Smooth muscle cell (in vitro differentiated cells): ENCODE results near the gene WWP2. TPM values are rescaled to one million over a fixed set of nuclear protein-coding genes. Genes with fewer than 3 reads are reported as not detected.
"Not testable (repeated sequence)": the region's sequence is repeated elsewhere in the genome, so short reads cannot be mapped to it uniquely, and the experiment has no call there.

Experiments used
- DNase-seq: peaks from one replicate; lab custom pipeline; 2025; ENCODE audit not compliant: unreplicated experiment; lab: John Stamatoyannopoulos, UW
- H2AFZ ChIP-seq: fragments of 200-600 bp; sonication (generic); 2 replicates; pipeline ENCODE4 v1.6.0; 2016; ENCODE audit warnings: antibody characterized with exemption, low read depth, mild to moderate bottlenecking
- H3F3A ChIP-seq: fragments of 200-600 bp; sonication (generic); 2 replicates; pipeline ENCODE4 v1.6.0; 2017; ENCODE audit warnings: antibody characterized with exemption, low read depth
- H3K27ac ChIP-seq: fragments of 200-600 bp; sonication (generic); 2 replicates; pipeline ENCODE4 v1.5.1; 2016; ENCODE audit warnings: low read depth, mild to moderate bottlenecking
- H3K27me3 ChIP-seq: fragments of 200-600 bp; sonication (generic); 2 replicates; pipeline ENCODE4 v1.6.1; 2016; ENCODE audit warnings: low read depth, mild to moderate bottlenecking
- H3K36me3 ChIP-seq: fragments of 200-600 bp; sonication (generic); 2 replicates; pipeline ENCODE4 v1.5.1; 2016; ENCODE audit warnings: low read depth
- H3K4me1 ChIP-seq: fragments of 200-600 bp; sonication (generic); 2 replicates; pipeline ENCODE4 v1.5.1; 2016; ENCODE audit warnings: low read depth
- H3K4me2 ChIP-seq: fragments of 200-600 bp; sonication (generic); 2 replicates; pipeline ENCODE4 v1.6.0; 2016; ENCODE audit warnings: mild to moderate bottlenecking
- H3K4me3 ChIP-seq: fragments of 200-600 bp; sonication (generic); 2 replicates; pipeline ENCODE4 v1.5.1; 2016; ENCODE audit warnings: mild to moderate bottlenecking
- H3K79me2 ChIP-seq: fragments of 200-600 bp; sonication (generic); 2 replicates; pipeline ENCODE4 v1.6.0; 2016; ENCODE audit warnings: low read depth, mild to moderate bottlenecking
- H3K9ac ChIP-seq: fragments of 200-600 bp; sonication (generic); 2 replicates; pipeline ENCODE4 v1.6.0; 2016; ENCODE audit warnings: low read depth
- H3K9me3 ChIP-seq: fragments of 200-600 bp; sonication (generic); replicated peaks from 2 replicates; pipeline ENCODE4 v1.5.1; 2016; ENCODE audit warnings: low read depth
- H4K20me1 ChIP-seq: fragments of 200-600 bp; sonication (generic); 2 replicates; pipeline ENCODE4 v1.6.0; 2016; ENCODE audit warnings: low read depth
- WGBS: methylation state at CpG from one replicate; pipeline ENCODE4 v1.1.7; 2016; ENCODE audit warnings: low lambda C conversion rate; 5-methylcytosine and 5-hydroxymethylcytosine counted together
- microRNA counts: library from miRNA; unstranded; fragments of <30 nt; microRNA quantifications from one replicate; lab custom pipeline; 2016
- microRNA-seq: library from miRNA; unstranded; fragments of <30 nt; microRNA quantifications from one replicate; pipeline ENCODE4, GENCODE V29; 2016; ENCODE audit warnings: borderline number of aligned reads
- polyA plus RNA-seq: library from polyadenylated mRNA; unstranded; fragments of >200 nt; fragmentation: Nextera tagmentation; extraction: Ambion mirVana; gene quantifications from 2 replicates; pipeline ENCODE4 v1.2.1, GENCODE V29; 2016
- small RNA-seq: library from RNA; depleted of rRNA; stranded (forward); fragments of <200 nt; gene quantifications from one replicate; pipeline ENCODE3, GENCODE V24; 2014
- total RNA-seq: library from RNA; depleted of rRNA; stranded (reverse); fragments of >200 nt; gene quantifications from 2 replicates; pipeline ENCODE4 v1.2.3, GENCODE V29; 2014

Gene WWP2
- total and polyA plus RNA-seq, 2 experiments from 2014 or later: 7.8 to 9.0 TPM

GRCh38 chr16:69967688-69968087 is 205.6 kb downstream of the WWP2 start:
- H3K4me2 ChIP-seq, DNase-seq, H3K9ac ChIP-seq, H2AFZ ChIP-seq, H3K79me2 ChIP-seq, H3K27me3 ChIP-seq, H3K4me1 ChIP-seq, H3K9me3 ChIP-seq, H3K27ac ChIP-seq, H4K20me1 ChIP-seq, H3K36me3 ChIP-seq, H3K4me3 ChIP-seq, H3F3A ChIP-seq: not testable (repeated sequence)
- no CpG with 5 or more reads among the region's 5 CpGs for WGBS

- H3K79me2 ChIP-seq, H3K27ac ChIP-seq, H3K4me2 ChIP-seq, H4K20me1 ChIP-seq, H3K4me1 ChIP-seq, H3F3A ChIP-seq, H3K27me3 ChIP-seq, H3K9me3 ChIP-seq, DNase-seq, H3K36me3 ChIP-seq, H3K4me3 ChIP-seq, H3K9ac ChIP-seq, H2AFZ ChIP-seq: not testable (repeated sequence)
- no CpG with 5 or more reads among the region's 10 CpGs for WGBS
These were observed 206.0 kb downstream of the WWP2 start for GRCh38 chr16:69968125-69968524.

GRCh38 chr16:69969657-69970056 is 207.5 kb downstream of the WWP2 start:
- H2AFZ ChIP-seq, H3F3A ChIP-seq, H3K4me2 ChIP-seq, H4K20me1 ChIP-seq, H3K27me3 ChIP-seq, DNase-seq, H3K9me3 ChIP-seq, H3K4me3 ChIP-seq, H3K27ac ChIP-seq, H3K36me3 ChIP-seq, H3K4me1 ChIP-seq, H3K79me2 ChIP-seq, H3K9ac ChIP-seq: not testable (repeated sequence)
- WGBS: 98% methylated on average over 4 of the region's 4 CpGs

GRCh38 chr16:69972120-69972519 is 210.0 kb downstream of the WWP2 start:
- H3K9ac ChIP-seq, H3K4me1 ChIP-seq, H3K9me3 ChIP-seq, DNase-seq, H3K27ac ChIP-seq, H3K79me2 ChIP-seq, H3K36me3 ChIP-seq, H3K4me3 ChIP-seq, H2AFZ ChIP-seq, H3F3A ChIP-seq, H3K4me2 ChIP-seq, H3K27me3 ChIP-seq, H4K20me1 ChIP-seq: not testable (repeated sequence)
- WGBS: 97% methylated on average over 4 of the region's 7 CpGs

- not testable (repeated sequence) for H2AFZ ChIP-seq, H3K79me2 ChIP-seq
- 93% methylated on average over 7 of the region's 8 CpGs for WGBS
These were observed 210.8 kb downstream of the WWP2 start for GRCh38 chr16:69972935-69973334.

GRCh38 chr16:69985196-69985595 is 223.1 kb downstream of the WWP2 start:
- H3K4me2 ChIP-seq, H3K27ac ChIP-seq, H3K9me3 ChIP-seq, H2AFZ ChIP-seq, H3K4me3 ChIP-seq, H3K36me3 ChIP-seq, H4K20me1 ChIP-seq, DNase-seq, H3K9ac ChIP-seq, H3K27me3 ChIP-seq, H3F3A ChIP-seq, H3K4me1 ChIP-seq, H3K79me2 ChIP-seq: not testable (repeated sequence)
- WGBS: 81% methylated on average over 1 of the region's 1 CpG

More at GRCh38 chr16:69972935-69973334, 210.8 kb downstream of the WWP2 start:
- not testable (repeated sequence) for H3K4me1 ChIP-seq, H3K27ac ChIP-seq, DNase-seq, H3K36me3 ChIP-seq, H4K20me1 ChIP-seq, H3K9me3 ChIP-seq, H3K4me2 ChIP-seq, H3K4me3 ChIP-seq, H3F3A ChIP-seq, H3K9ac ChIP-seq, H3K27me3 ChIP-seq

MicroRNAs within 50 kb of the gene (microRNA counts, 767-probe panel; counts per million panel counts)
- microRNA hsa-miR-140-3p (lab: Ali Mortazavi, UCI) (183 counts per million), microRNA hsa-miR-140-5p (lab: Ali Mortazavi, UCI) (183 counts per million)

Small RNA genes lying within 50 kb of the gene (microRNA-seq; reads per million reads assigned to microRNA genes)
- 1,741 reads per million, percentile 83 among the genes with 10 or more reads in this experiment for gene MIR140

Small RNA genes lying within 50 kb of the gene (small RNA-seq; reads per million reads assigned to genes)
- gene AC026468.1 (not detected), gene MIR140 (32.6 reads per million, percentile 94 among the genes with 10 or more reads in this experiment), gene RF00091 (not detected)

Other genes starting within 250 kb of the WWP2 start
- 33.5 and 44.3 TPM in 2 replicates for gene NFAT5, start 196.4 kb upstream of the WWP2 start, total RNA-seq
- 4.2 and 10.0 TPM in 2 replicates for gene NFAT5, start 196.4 kb upstream of the WWP2 start, polyA plus RNA-seq
- 109 and 121 TPM in 2 replicates for gene NQO1, start 35.8 kb upstream of the WWP2 start, total RNA-seq
- gene NQO1, start 35.8 kb upstream of the WWP2 start, polyA plus RNA-seq: 129 and 175 TPM in 2 replicates
- 12.7 and 24.2 TPM in 2 replicates for gene NOB1, start 7.4 kb upstream of the WWP2 start, total RNA-seq
- gene NOB1, start 7.4 kb upstream of the WWP2 start, polyA plus RNA-seq: 20.6 and 22.7 TPM in 2 replicates
- gene CLEC18A, start 189.0 kb downstream of the WWP2 start, total RNA-seq: 0.45 and 2.1 TPM in 2 replicates
- 0.76 and 1.6 TPM in 2 replicates for gene CLEC18A, start 189.0 kb downstream of the WWP2 start, polyA plus RNA-seq